Trophoblast cell (in vitro differentiated cells and primary cell): Measurements from ENCODE around the gene PTK6.

Source experiments
- DNase-seq, 2 donors: peaks; one replicate each; pipeline ENCODE4 v3.0.0-alpha.2; 2016
- H2AFZ ChIP-seq: 2 replicates; pipeline ENCODE4 v1.6.1; 2013; ENCODE audit warnings: low read length, moderate library complexity, mild to moderate bottlenecking; ENCODE audit not compliant: insufficient read depth, poor library complexity
- H2AK5ac ChIP-seq: 2 replicates; pipeline ENCODE4 v1.6.1; 2013; ENCODE audit warnings: mild to moderate bottlenecking, low read length
- H2BK120ac ChIP-seq: 2 replicates; pipeline ENCODE4 v1.6.1; 2013; ENCODE audit warnings: low read length, mild to moderate bottlenecking, moderate library complexity; ENCODE audit not compliant: insufficient read depth, poor library complexity
- H2BK12ac ChIP-seq: 2 replicates; pipeline ENCODE4 v1.6.1; 2013; ENCODE audit warnings: mild to moderate bottlenecking, low read length, moderate library complexity
- H2BK5ac ChIP-seq: 2 replicates; pipeline ENCODE4 v1.6.1; 2013; ENCODE audit warnings: low read length, low read depth, moderate library complexity, mild to moderate bottlenecking; ENCODE audit not compliant: poor library complexity
- H3K14ac ChIP-seq: 2 replicates; pipeline ENCODE4 v1.6.1; 2013; ENCODE audit warnings: mild to moderate bottlenecking, low read length
- H3K18ac ChIP-seq: 2 replicates; pipeline ENCODE4 v1.6.1; 2013; ENCODE audit warnings: mild to moderate bottlenecking, low read length
- H3K23ac ChIP-seq: 2 replicates; pipeline ENCODE4 v1.6.1; 2013; ENCODE audit warnings: low read length
- H3K27ac ChIP-seq: 2 replicates; pipeline ENCODE4 v1.5.1; 2013; ENCODE audit warnings: low read depth, mild to moderate bottlenecking, inconsistent platforms, low read length, moderate library complexity
- H3K27me3 ChIP-seq: 2 replicates; pipeline ENCODE4 v1.6.1; 2013; ENCODE audit warnings: inconsistent platforms, mild to moderate bottlenecking, low read length, moderate library complexity; ENCODE audit not compliant: insufficient read depth
- H3K36me3 ChIP-seq, 2 experiments: 1 replicate in 1 of 2; 2 replicates in 1 of 2; pipeline ENCODE4 v1.6.1; 2013; ENCODE audit warnings: low read length in 2 of 2, mild to moderate bottlenecking in 2 of 2, moderate library complexity in 1 of 2; ENCODE audit not compliant: insufficient read depth in 2 of 2, control insufficient read depth in 1 of 2
- H3K4ac ChIP-seq: 2 replicates; pipeline ENCODE4 v1.6.1; 2013; ENCODE audit warnings: low read depth, mild to moderate bottlenecking, low read length, moderate library complexity
- H3K4me1 ChIP-seq, 2 experiments: 1 replicate in 1 of 2; 2 replicates in 1 of 2; pipeline ENCODE4 v1.6.1; 2013; ENCODE audit warnings: low read length in 2 of 2, mild to moderate bottlenecking in 2 of 2, moderate library complexity in 1 of 2; ENCODE audit not compliant: insufficient read depth in 2 of 2, control insufficient read depth in 1 of 2
- H3K4me2 ChIP-seq: 2 replicates; pipeline ENCODE4 v1.6.1; 2013; ENCODE audit warnings: inconsistent platforms, mild to moderate bottlenecking, low read length, moderate library complexity
- H3K4me3 ChIP-seq: 2 replicates; pipeline ENCODE4 v1.5.1; 2013; ENCODE audit warnings: mild to moderate bottlenecking, low read depth, low read length, inconsistent platforms
- H3K79me1 ChIP-seq: one replicate; pipeline ENCODE4 v1.6.1; 2013; ENCODE audit warnings: low read length
- H3K79me2 ChIP-seq: 2 replicates; pipeline ENCODE4 v1.6.1; 2013; ENCODE audit warnings: low read length, mild to moderate bottlenecking; ENCODE audit not compliant: control insufficient read depth, insufficient read depth, poor library complexity
- H3K9ac ChIP-seq: 2 replicates; pipeline ENCODE4 v1.6.1; 2013; ENCODE audit warnings: mild to moderate bottlenecking, low read length
- H3K9me3 ChIP-seq: 2 replicates; pipeline ENCODE4 v1.6.1; 2013; ENCODE audit warnings: low read depth, mild to moderate bottlenecking, control low read depth, inconsistent platforms, low read length; ENCODE audit not compliant: insufficient read depth
- H4K12ac ChIP-seq: 2 replicates; pipeline ENCODE4 v1.6.1; 2013; ENCODE audit warnings: low read depth, mild to moderate bottlenecking, low read length, moderate library complexity
- H4K8ac ChIP-seq: 2 replicates; pipeline ENCODE4 v1.6.1; 2013; ENCODE audit warnings: low read depth, mild to moderate bottlenecking, low read length, moderate library complexity
- H4K91ac ChIP-seq: one replicate; pipeline ENCODE4 v1.6.1; 2013; ENCODE audit warnings: low read depth, mild to moderate bottlenecking, low read length, moderate library complexity
- WGBS: extraction: QIAGEN DNeasy Blood & Tissue Kit; methylation state at CpG from one replicate; pipeline ENCODE4 v1.1.7; 2013; ENCODE audit warnings: missing lambda C conversion rate; ENCODE audit not compliant: insufficient read length, insufficient coverage; ENCODE audit errors: extremely low coverage; 5-methylcytosine and 5-hydroxymethylcytosine counted together

Gene PTK6

DNA sequence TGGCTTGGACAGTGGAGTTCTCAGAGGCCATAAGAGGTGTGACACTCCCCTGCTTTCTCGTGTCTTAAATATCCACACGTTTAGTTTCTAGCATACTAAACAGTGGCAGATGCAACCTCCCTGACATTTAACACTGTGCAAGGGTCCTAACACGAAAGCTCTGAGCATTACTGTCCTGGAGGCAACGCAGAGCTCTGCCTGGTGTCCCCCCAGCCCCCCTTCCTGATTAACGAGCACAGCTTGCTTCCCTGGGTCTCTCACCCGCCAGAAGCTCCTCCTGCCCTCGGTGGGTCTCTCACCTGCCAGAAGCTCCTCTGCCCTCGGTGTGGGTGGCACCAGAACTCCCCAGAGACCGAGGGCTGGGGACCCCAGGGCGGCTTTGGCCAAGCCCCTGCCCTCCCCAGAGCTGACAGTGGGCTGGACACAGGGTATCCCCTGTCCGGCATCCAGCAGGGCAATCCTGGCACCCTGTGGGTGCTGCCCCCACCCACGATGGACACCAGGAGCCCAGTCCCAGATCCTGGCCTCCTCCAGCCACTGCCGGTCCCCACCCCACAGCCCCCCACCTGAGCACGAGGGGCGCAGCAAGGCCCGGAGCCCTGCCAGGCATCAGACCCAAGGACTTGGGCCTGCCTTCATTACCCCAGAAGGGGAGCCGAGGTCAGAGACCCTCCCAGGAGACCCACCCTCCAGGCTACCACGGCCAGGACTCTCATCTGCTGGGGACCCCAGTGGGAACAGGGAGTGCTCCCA, 52.3 kb downstream of the PTK6 start:
- Histone ChIP-seq H2BK5ac (no peak overlapping the region), H3K14ac (no peak overlapping the region), H3K9ac (no peak overlapping the region), H2AFZ (no peak overlapping the region), H4K8ac (no peak overlapping the region), H3K23ac (no peak overlapping the region), H3K4me3 (no peak overlapping the region), H3K27ac (no peak overlapping the region), H3K27me3 (peaks cover 16% of the 10 kb centered on the region), H4K12ac (no peak overlapping the region), H3K36me3 (no peaks in the 10 kb centered on the region), H2AK5ac (no peak overlapping the region), H2BK120ac (no peak overlapping the region), H3K4ac (no peak overlapping the region), H3K4me1 (peaks cover 0 to 2% of the 10 kb centered on the region in 2 experiments), H4K91ac (no peak overlapping the region), H3K9me3 (peaks cover 3% of the 10 kb centered on the region), H3K4me2 (no peak overlapping the region), H3K79me1 (no peaks in the 10 kb centered on the region), H2BK12ac (no peak overlapping the region), H3K18ac (no peak overlapping the region), H3K79me2 (no peaks in the 10 kb centered on the region)
- WGBS, result no CpG with 5 or more reads among the region's 18 CpGs
- no peak for DNase-seq

GRCh38 chr20:63484236-63484635, 52.9 kb downstream of the PTK6 start:
- no peaks in the 10 kb centered on the region for H3K36me3 ChIP-seq
- peaks cover 16% of the 10 kb centered on the region for H3K27me3 ChIP-seq
- no peak overlapping the region for H3K18ac ChIP-seq
- no peak for DNase-seq
- no peak overlapping the region for H4K91ac ChIP-seq
- no peak overlapping the region for H3K14ac ChIP-seq
- H3K4me3 ChIP-seq, result no peak overlapping the region
- H3K79me1 ChIP-seq, result no peaks in the 10 kb centered on the region
- H3K4ac ChIP-seq, result no peak overlapping the region
- H3K4me1 ChIP-seq, result peaks cover 0 to 2% of the 10 kb centered on the region in 2 experiments
- no peak overlapping the region for H2BK12ac ChIP-seq
- H3K9me3 ChIP-seq, result peaks cover 3% of the 10 kb centered on the region
- no peak overlapping the region for H3K23ac ChIP-seq
- H4K8ac ChIP-seq, result no peak overlapping the region
- H3K27ac ChIP-seq, result no peak overlapping the region
- H2BK5ac ChIP-seq, result no peak overlapping the region
- H3K9ac ChIP-seq, result no peak overlapping the region
- no CpG with 5 or more reads among the region's 17 CpGs for WGBS
- no peaks in the 10 kb centered on the region for H3K79me2 ChIP-seq
- H2BK120ac ChIP-seq, result no peak overlapping the region
- H4K12ac ChIP-seq, result no peak overlapping the region
- H2AK5ac ChIP-seq, result no peak overlapping the region
- no peak overlapping the region for H3K4me2 ChIP-seq
- no peak overlapping the region for H2AFZ ChIP-seq

DNA sequence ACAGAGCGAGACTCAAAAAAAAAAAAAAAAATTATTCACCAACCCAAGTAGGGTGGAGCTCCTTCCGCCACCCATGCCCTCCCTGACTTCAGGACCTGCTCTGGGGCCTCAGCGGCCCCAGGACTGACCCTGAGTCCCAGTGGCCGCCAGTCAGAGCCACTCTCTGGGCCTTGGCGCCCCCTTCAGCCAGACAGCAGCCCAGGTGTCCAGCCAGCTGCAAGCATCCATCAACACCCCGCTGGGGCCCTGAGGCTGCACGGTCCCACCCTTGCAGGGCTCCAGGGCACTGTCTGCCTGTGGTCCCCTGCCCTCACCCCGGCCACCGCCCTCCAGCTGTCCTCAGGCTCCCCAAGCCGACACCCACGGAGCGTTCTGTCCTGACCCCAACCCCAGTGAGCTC, 53.3 kb downstream of the PTK6 start:
- H3K18ac ChIP-seq, result no peak overlapping the region
- no peak overlapping the region for H4K91ac ChIP-seq
- no peaks in the 10 kb centered on the region for H3K79me1 ChIP-seq
- H3K4ac ChIP-seq, result no peak overlapping the region
- no peak overlapping the region for H3K27ac ChIP-seq
- no peak overlapping the region for H3K4me2 ChIP-seq
- no CpG with 5 or more reads among the region's 12 CpGs for WGBS
- H2BK5ac ChIP-seq, result no peak overlapping the region
- no peak overlapping the region for H3K14ac ChIP-seq
- H3K4me1 ChIP-seq, result peaks cover 0 to 2% of the 10 kb centered on the region in 2 experiments
- H4K12ac ChIP-seq, result no peak overlapping the region
- no peaks in the 10 kb centered on the region for H3K79me2 ChIP-seq
- no peak for DNase-seq
- H3K9ac ChIP-seq, result no peak overlapping the region
- H3K4me3 ChIP-seq, result no peak overlapping the region
- peaks cover 13% of the 10 kb centered on the region for H3K27me3 ChIP-seq
- no peak overlapping the region for H2BK120ac ChIP-seq
- H3K36me3 ChIP-seq, result no peaks in the 10 kb centered on the region
- no peak overlapping the region for H2BK12ac ChIP-seq
- no peak overlapping the region for H2AK5ac ChIP-seq
- H2AFZ ChIP-seq, result no peak overlapping the region
- no peak overlapping the region for H4K8ac ChIP-seq
- no peak overlapping the region for H3K23ac ChIP-seq
- peaks cover 3% of the 10 kb centered on the region for H3K9me3 ChIP-seq

- no peaks in the 10 kb centered on the region for H3K4me1 ChIP-seq
- no peak overlapping the region for H3K27ac ChIP-seq
- no peak overlapping the region for H3K9ac ChIP-seq
- H4K91ac ChIP-seq, result no peak overlapping the region
- DNase-seq, result no peak
- H2BK5ac ChIP-seq, result no peak overlapping the region
- no peak overlapping the region for H2BK12ac ChIP-seq
- H3K79me1 ChIP-seq, result no peaks in the 10 kb centered on the region
- no peaks in the 10 kb centered on the region for H3K36me3 ChIP-seq
- H3K4ac ChIP-seq, result no peak overlapping the region
- H3K14ac ChIP-seq, result no peak overlapping the region
- WGBS, result no CpG with 5 or more reads among the region's 11 CpGs
- no peak overlapping the region for H3K18ac ChIP-seq
- H2AFZ ChIP-seq, result no peak overlapping the region
- H3K79me2 ChIP-seq, result no peaks in the 10 kb centered on the region
- peaks cover under 1% of the 10 kb centered on the region for H3K27me3 ChIP-seq
- no peak overlapping the region for H2AK5ac ChIP-seq
- no peak overlapping the region for H3K23ac ChIP-seq
- H3K9me3 ChIP-seq, result peaks cover 3% of the 10 kb centered on the region
- no peak overlapping the region for H4K12ac ChIP-seq
- H3K4me2 ChIP-seq, result no peak overlapping the region
- no peak overlapping the region for H2BK120ac ChIP-seq
- no peak overlapping the region for H4K8ac ChIP-seq
- H3K4me3 ChIP-seq, result no peak overlapping the region
Measured at GRCh38 chr20:63482021-63482587, 55.1 kb downstream of the PTK6 start.
